ENCODE results near the gene ZFAND5. TPM values are rescaled to one million over a fixed set of nuclear protein-coding genes. Genes with fewer than 3 reads are reported as not detected.

ZFAND5 gene
- total RNA-seq, 1 experiment from 2014 or later = 185 TPM

- no TSS peak for BruUV-seq (replicated peaks)
- Histone ChIP-seq H3K4me1 (ENCODE audit: control insufficient read depth, insufficient read depth, low read length) (peaks cover under 1% of the 10 kb centered on the region; the same call in 1 of the 2 replicates), H3K4me3 (ENCODE audit: low read depth in 2 of 2, low read length in 2 of 2) (no peak overlapping the region), H3K27ac (ENCODE audit: low read length) (no peak overlapping the region), H3K27me3 (ENCODE audit: control insufficient read depth, insufficient read depth, low read length) (no peaks in the 10 kb centered on the region), H3K36me3 (ENCODE audit: control insufficient read depth, insufficient read depth, low read length) (no peaks in the 10 kb centered on the region), H3K9me3 (ENCODE audit: control insufficient read depth, insufficient read depth, low read depth, low read length) (no peaks in the 10 kb centered on the region)
- ChIA-PET CTCF (no interaction called here), POLR2A (no interaction called here)
- DNase-seq (ENCODE audit: low read depth, low spot score) (no peak), ATAC-seq (no peak)
- in situ Hi-C loops (cut with HindIII; ENCODE audit: low pct_unique_long_range_greater_than_20kb, low sequenced_read_pairs) (no loop called here), intact Hi-C loops (cut with micrococcal nuclease; ENCODE audit: unreplicated experiment) (no loop called here)
- TF ChIP-seq SIN3A (IDR thresholded peaks at IDR 0.05; ENCODE audit: borderline replicate concordance, insufficient read depth, low read depth, low read length) (no peak), POLR2AphosphoS5 (IDR thresholded peaks at IDR 0.05; ENCODE audit: low read depth, low read length) (no peak)
These were observed 25.9 kb upstream of the ZFAND5 start for GRCh38 chr9:72390907-72391306.

DNA sequence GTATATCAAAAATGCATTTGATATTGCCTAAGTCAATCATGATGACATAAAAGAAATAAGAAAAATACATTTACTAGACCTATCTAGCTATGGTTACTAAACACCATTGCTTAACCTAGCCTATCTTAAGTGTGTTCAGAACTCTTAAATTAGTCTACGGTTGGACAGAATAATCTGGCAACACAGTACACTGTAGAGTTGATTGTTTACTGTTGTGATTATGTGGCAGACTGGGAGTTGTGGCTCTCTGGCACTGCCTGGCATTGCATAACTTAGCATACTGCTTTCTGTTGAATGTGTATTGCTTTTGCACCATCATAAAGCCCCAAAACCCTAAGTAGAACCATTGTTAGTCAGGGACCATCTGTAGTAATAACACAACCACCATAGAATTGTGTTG, 21.2 kb upstream of the ZFAND5 start:
- no peak overlapping the region for H3K27ac ChIP-seq (ENCODE audit: low read length)
- in situ Hi-C loops (cut with HindIII; ENCODE audit: low pct_unique_long_range_greater_than_20kb, low sequenced_read_pairs) (no loop called here), intact Hi-C loops (cut with micrococcal nuclease; ENCODE audit: unreplicated experiment) (no loop called here)
- ChIA-PET CTCF (no interaction called here), POLR2A (no interaction called here)
- H3K27me3 ChIP-seq (ENCODE audit: control insufficient read depth, insufficient read depth, low read length) = no peaks in the 10 kb centered on the region
- no peak for ATAC-seq
- H3K9me3 ChIP-seq (ENCODE audit: control insufficient read depth, insufficient read depth, low read depth, low read length) = no peaks in the 10 kb centered on the region
- no peaks in the 10 kb centered on the region for H3K36me3 ChIP-seq (ENCODE audit: control insufficient read depth, insufficient read depth, low read length)
- TF ChIP-seq TCF7L2 (IDR thresholded peaks at IDR 0.05; ENCODE audit: low read depth, low read length) (no peak), SIN3A (IDR thresholded peaks at IDR 0.05; ENCODE audit: borderline replicate concordance, insufficient read depth, low read depth, low read length) (no peak), REST (IDR thresholded peaks at IDR 0.05; ENCODE audit: insufficient read depth in 1 of 2, low read depth in 2 of 2, low read length in 1 of 2) (no peak), POLR2AphosphoS5 (IDR thresholded peaks at IDR 0.05; ENCODE audit: low read depth, low read length) (no peak)
- TF ChIP-seq, protein P1, sequence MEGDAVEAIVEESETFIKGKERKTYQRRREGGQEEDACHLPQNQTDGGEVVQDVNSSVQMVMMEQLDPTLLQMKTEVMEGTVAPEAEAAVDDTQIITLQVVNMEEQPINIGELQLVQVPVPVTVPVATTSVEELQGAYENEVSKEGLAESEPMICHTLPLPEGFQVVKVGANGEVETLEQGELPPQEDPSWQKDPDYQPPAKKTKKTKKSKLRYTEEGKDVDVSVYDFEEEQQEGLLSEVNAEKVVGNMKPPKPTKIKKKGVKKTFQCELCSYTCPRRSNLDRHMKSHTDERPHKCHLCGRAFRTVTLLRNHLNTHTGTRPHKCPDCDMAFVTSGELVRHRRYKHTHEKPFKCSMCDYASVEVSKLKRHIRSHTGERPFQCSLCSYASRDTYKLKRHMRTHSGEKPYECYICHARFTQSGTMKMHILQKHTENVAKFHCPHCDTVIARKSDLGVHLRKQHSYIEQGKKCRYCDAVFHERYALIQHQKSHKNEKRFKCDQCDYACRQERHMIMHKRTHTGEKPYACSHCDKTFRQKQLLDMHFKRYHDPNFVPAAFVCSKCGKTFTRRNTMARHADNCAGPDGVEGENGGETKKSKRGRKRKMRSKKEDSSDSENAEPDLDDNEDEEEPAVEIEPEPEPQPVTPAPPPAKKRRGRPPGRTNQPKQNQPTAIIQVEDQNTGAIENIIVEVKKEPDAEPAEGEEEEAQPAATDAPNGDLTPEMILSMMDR (IDR thresholded peaks at IDR 0.05) = no peak
- DNase-seq (ENCODE audit: low read depth, low spot score) = no peak
- BruUV-seq (replicated peaks) = no TSS peak
- H3K4me3 ChIP-seq (ENCODE audit: low read depth in 2 of 2, low read length in 2 of 2) = no peak overlapping the region
- no peaks in the 10 kb centered on the region; the same call in 1 of the 2 replicates for H3K4me1 ChIP-seq (ENCODE audit: control insufficient read depth, insufficient read depth, low read length)

- DNase-seq (ENCODE audit: low read depth, low spot score) (no peak), ATAC-seq (no peak)
- POLR2A ChIA-PET = interaction anchor here (0.6 kb wide), 1 partner anchor 94 kb away, joined by 5 read pairs; no protein-coding TSS in a partner anchor
- Histone ChIP-seq H3K9me3 (ENCODE audit: control insufficient read depth, insufficient read depth, low read depth, low read length) (no peaks in the 10 kb centered on the region), H3K27ac (ENCODE audit: low read length) (peak overlapping the region; percentile 48; the same call in 1 of the 2 replicates), H3K4me3 (ENCODE audit: low read depth in 2 of 2, low read length in 2 of 2) (no peak overlapping the region), H3K4me1 (ENCODE audit: control insufficient read depth, insufficient read depth, low read length) (no peaks in the 10 kb centered on the region; the same call in 1 of the 2 replicates), H3K27me3 (ENCODE audit: control insufficient read depth, insufficient read depth, low read length) (no peaks in the 10 kb centered on the region), H3K36me3 (ENCODE audit: control insufficient read depth, insufficient read depth, low read length) (no peaks in the 10 kb centered on the region)
- no TSS peak for BruUV-seq (replicated peaks)
- TF ChIP-seq TCF7L2 (IDR thresholded peaks at IDR 0.05; ENCODE audit: low read depth, low read length) = no peak
- TF ChIP-seq POLR2AphosphoS5 (IDR thresholded peaks at IDR 0.05; ENCODE audit: low read depth, low read length) = no peak
- no peak for TF ChIP-seq REST (IDR thresholded peaks at IDR 0.05; ENCODE audit: insufficient read depth in 1 of 2, low read depth in 2 of 2, low read length in 1 of 2)
- no peak for TF ChIP-seq SIN3A (IDR thresholded peaks at IDR 0.05; ENCODE audit: borderline replicate concordance, insufficient read depth, low read depth, low read length)
- TF ChIP-seq, protein P1 (IDR thresholded peaks at IDR 0.05) = no peak
- in situ Hi-C loops (cut with HindIII; ENCODE audit: low pct_unique_long_range_greater_than_20kb, low sequenced_read_pairs) = no loop called here
- CTCF ChIA-PET = no interaction called here
- intact Hi-C loops (cut with micrococcal nuclease; ENCODE audit: unreplicated experiment) = no loop called here
These were observed 19.9 kb upstream of the ZFAND5 start for GRCh38 chr9:72384710-72385485.
